OCI-LY7 (cell line): Measurements from ENCODE around the gene GGTA1.

Experiments
- CTCF ChIP-seq: fragments of 200-600 bp; sonication (generic); conservative IDR thresholded peaks from 2 replicates; pipeline ENCODE4 v1.5.1; 2014; ENCODE audit warnings: mild to moderate bottlenecking, antibody characterized with exemption, low read length, moderate library complexity, mixed read lengths
- EZH2phosphoT487 ChIP-seq: fragments of 200-600 bp; sonication (generic); IDR thresholded peaks from 2 replicates; pipeline ENCODE4 v1.6.1; 2018; ENCODE audit warnings: low read depth, borderline replicate concordance, mild to moderate bottlenecking, mixed run types, antibody characterized with exemption, low read length, moderate library complexity, mixed read lengths

DNA sequence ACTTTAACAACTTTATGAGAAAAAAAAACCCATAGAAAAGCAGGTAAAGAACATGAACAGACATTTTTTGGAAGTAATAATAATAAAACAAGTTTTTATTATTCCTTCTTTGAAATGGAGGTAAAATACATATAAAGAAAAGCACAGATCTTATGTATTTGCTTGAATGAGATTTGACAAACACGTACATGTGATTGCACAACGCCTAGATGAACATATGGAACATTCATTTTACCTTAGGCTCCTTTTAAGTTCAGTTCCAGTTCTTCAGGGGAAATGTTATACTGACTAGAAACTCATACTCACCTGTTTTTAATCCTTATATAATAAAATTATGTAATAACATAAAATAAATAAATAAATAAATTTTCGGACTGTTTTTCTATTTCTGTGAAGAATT lies 61.8 kb downstream of the GGTA1 start:
- TF ChIP-seq CTCF (no peak), EZH2phosphoT487 (no peak)
